Tibial artery (tissue), 4 donors: ENCODE results near the gene SCGN.

ENCODE experiments used
- DNase-seq, 2 donors: peaks; one replicate each; pipeline ENCODE4 v3.0.0-alpha.2; 2019
- H3K27ac ChIP-seq, 2 donors: fragments of 200-600 bp; sonication (generic) in 1 of 2; 1 replicate in 1 of 2; 2 replicates in 1 of 2; pipeline ENCODE4 v1.5.1; 2018 to 2019; ENCODE audit warnings: mild to moderate bottlenecking in 1 of 2
- H3K27me3 ChIP-seq, 2 donors: fragments of 200-600 bp; sonication (generic) in 1 of 2; one replicate each; pipeline versions ENCODE4 v1.5.1 to v1.6.0; 2016 to 2019
- H3K36me3 ChIP-seq, 3 donors: fragments of 200-600 bp; sonication (generic) in 2 of 3; one replicate each; pipeline ENCODE4 v1.5.1; 2016 to 2019; ENCODE audit warnings: mild to moderate bottlenecking in 2 of 3
- H3K4me1 ChIP-seq, 4 donors: fragments of 200-600 bp; sonication (generic) in 2 of 4; 1 replicate in 3 of 4; 2 replicates in 1 of 4; pipeline ENCODE4 v1.5.1; 2016 to 2019
- H3K4me3 ChIP-seq, 2 donors: fragments of 200-600 bp; sonication (generic) in 1 of 2; 1 replicate in 1 of 2; 2 replicates in 1 of 2; pipeline ENCODE4 v1.5.1; 2018 to 2019; ENCODE audit warnings: mild to moderate bottlenecking in 2 of 2
- H3K9me3 ChIP-seq, 3 donors: fragments of 200-600 bp; sonication (generic) in 1 of 3; one replicate each; pipeline ENCODE4 v1.5.1; 2016 to 2019
- intact Hi-C: fragments of 100-400 bp; cut with DNase I; formaldehyde crosslinking; loops from one replicate; pipeline ENCODE4 v1.15.0; 2023; ENCODE audit warnings: low total_unique reads
- TF ChIP-seq, protein P1 (sequence below), 2 experiments: fragments of 200-600 bp in 1 of 2; fragments of 450-650 bp in 1 of 2; IDR thresholded peaks; one replicate each; pipeline ENCODE4 v1.5.1; 2017 to 2019; ENCODE audit warnings: antibody characterized with exemption in 2 of 2, mild to moderate bottlenecking in 1 of 2, moderate library complexity in 1 of 2

Gene SCGN

DNA sequence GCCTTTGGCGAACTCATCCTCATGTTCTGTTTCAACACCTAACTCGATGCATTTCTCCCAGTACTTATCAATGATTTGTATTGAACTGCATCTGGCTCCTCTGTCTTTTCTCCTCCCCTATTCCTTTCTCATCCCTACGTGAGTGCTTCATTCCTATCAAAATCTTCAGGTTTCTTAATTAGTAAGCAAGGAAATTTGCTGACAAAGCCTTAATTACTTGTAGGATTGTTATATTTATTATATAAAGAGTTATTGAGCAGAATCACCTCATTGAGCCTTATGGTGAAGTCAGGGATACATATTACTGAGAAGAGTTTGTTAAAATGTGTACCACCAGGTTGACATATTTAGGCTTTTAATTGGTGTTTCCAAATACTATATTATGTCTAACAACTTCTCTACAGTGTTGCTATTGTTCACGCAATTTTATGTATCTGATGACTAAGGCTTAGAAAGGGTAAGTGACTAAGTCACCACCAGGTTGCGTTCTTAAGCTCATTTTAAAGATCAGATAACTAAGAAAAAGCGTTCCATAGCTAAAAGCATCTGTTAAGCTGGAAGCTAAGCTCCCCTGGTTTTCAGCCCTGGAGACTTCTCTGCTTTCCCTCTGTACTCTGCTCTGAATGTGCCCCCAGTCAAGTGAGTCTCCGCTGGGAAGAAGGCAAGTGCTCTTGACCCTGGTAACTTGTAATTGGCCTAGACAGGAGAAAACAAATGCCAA lies 18.9 kb downstream of the SCGN start:
- intact Hi-C loops, result no loop called here
- TF ChIP-seq, protein P1, sequence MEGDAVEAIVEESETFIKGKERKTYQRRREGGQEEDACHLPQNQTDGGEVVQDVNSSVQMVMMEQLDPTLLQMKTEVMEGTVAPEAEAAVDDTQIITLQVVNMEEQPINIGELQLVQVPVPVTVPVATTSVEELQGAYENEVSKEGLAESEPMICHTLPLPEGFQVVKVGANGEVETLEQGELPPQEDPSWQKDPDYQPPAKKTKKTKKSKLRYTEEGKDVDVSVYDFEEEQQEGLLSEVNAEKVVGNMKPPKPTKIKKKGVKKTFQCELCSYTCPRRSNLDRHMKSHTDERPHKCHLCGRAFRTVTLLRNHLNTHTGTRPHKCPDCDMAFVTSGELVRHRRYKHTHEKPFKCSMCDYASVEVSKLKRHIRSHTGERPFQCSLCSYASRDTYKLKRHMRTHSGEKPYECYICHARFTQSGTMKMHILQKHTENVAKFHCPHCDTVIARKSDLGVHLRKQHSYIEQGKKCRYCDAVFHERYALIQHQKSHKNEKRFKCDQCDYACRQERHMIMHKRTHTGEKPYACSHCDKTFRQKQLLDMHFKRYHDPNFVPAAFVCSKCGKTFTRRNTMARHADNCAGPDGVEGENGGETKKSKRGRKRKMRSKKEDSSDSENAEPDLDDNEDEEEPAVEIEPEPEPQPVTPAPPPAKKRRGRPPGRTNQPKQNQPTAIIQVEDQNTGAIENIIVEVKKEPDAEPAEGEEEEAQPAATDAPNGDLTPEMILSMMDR (IDR thresholded peaks at IDR 0.05), result no peak
- Histone ChIP-seq H3K27me3 (peaks cover 0 to 4% of the 10 kb centered on the region in 2 donors), H3K9me3 (no peaks in the 10 kb centered on the region), H3K4me3 (no peak overlapping the region), H3K4me1 (no peaks in the 10 kb centered on the region), H3K36me3 (no peaks in the 10 kb centered on the region), H3K27ac (no peak overlapping the region)
- no peak for DNase-seq

DNA sequence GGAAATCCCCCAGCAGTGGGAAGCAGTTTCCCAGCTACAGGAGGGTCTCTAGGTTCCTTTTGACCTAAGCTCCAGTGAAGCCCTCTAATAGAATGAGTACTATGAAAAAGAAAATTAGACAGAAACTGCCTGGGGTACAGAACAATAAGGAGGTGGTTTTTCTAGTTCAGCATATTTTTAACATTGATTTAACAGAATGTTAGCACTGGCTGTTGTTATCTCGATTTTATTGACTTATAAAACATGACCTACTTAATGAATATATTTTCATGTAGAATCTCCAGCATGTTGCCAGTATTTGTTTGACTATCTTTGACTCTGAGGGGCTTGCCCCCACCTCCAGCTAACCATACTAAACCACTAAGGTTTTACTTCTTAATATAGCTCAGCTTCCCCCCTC lies 19.6 kb downstream of the SCGN start:
- intact Hi-C loops, result no loop called here
- Histone ChIP-seq H3K36me3 (no peaks in the 10 kb centered on the region), H3K27ac (no peak overlapping the region), H3K9me3 (no peaks in the 10 kb centered on the region), H3K4me3 (no peak overlapping the region), H3K4me1 (no peaks in the 10 kb centered on the region), H3K27me3 (peaks cover 0 to 4% of the 10 kb centered on the region in 2 donors)
- DNase-seq, result no peak
- TF ChIP-seq, protein P1 (IDR thresholded peaks at IDR 0.05), result no peak

DNA sequence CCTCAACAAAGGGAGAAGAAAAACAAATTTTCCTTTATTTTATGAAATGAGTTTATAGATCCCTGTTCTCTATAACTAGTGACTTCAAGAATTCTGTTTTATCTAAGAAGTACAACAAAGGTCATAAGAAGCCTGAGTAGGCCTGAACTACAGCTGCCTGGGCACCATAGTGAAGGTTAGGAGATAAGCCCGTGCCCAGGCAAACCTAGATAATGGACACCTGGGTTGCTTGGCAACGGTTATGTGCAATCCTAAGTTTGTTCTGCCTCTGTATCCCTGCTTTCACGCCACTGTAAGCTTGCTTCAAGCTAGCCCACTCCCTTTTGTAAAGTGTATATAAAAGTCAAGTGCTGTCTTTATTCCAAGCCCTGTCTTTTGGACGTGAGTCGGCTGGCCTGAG lies 23.2 kb downstream of the SCGN start:
- no peaks in the 10 kb centered on the region for H3K9me3 ChIP-seq
- intact Hi-C loops, result no loop called here
- no peak for DNase-seq
- TF ChIP-seq, protein P1 (IDR thresholded peaks at IDR 0.05), result no peak
- H3K27ac ChIP-seq, result no peak overlapping the region
- H3K27me3 ChIP-seq, result peaks cover 0 to 4% of the 10 kb centered on the region in 2 donors
- H3K4me3 ChIP-seq, result no peak overlapping the region
- H3K36me3 ChIP-seq, result no peaks in the 10 kb centered on the region
- H3K4me1 ChIP-seq, result no peaks in the 10 kb centered on the region

DNA sequence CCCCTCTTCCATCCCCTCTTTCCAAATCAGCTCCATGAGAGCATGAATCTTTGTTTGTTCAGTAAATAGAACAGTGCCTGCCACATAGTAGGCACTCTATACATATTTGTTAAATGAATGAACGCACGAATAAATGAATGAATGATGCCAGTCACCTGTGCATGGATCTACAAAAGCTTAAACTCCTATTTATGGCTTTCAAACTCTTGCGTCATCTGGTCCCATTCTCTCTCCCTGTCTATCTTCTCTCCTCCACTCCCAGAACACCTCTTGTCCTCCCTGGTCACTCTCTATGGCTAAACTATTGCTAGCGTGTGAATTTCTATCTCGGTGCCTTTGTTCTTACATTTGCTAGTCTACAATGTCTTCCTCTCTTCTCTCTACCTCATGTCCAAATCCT lies 24.8 kb downstream of the SCGN start:
- Histone ChIP-seq H3K27me3 (peaks cover 0 to 4% of the 10 kb centered on the region in 2 donors), H3K4me3 (no peak overlapping the region), H3K27ac (no peak overlapping the region), H3K4me1 (no peaks in the 10 kb centered on the region), H3K9me3 (no peaks in the 10 kb centered on the region), H3K36me3 (no peaks in the 10 kb centered on the region)
- no peak for DNase-seq
- TF ChIP-seq, protein P1 (IDR thresholded peaks at IDR 0.05), result no peak
- intact Hi-C loops, result no loop called here

DNA sequence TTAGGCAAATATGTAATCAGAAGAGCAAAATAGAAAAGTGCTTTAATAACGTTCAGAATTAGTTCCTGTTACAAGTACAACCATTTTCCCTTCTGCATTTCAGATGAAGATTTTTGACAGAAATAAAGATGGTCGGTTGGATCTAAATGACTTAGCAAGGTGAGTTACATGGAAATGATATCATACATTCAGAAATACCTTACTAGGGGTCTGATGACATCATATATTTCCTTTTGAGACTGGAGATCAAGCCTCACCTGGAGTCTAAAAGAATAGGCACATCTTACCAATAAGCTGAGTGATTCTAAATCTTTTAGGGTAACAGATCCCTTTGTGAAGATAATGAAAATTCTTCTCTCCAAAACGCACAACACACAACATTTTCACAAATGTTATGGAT lies 29.8 kb downstream of the SCGN start:
- intact Hi-C loops, result no loop called here
- no peaks in the 10 kb centered on the region for H3K9me3 ChIP-seq

More for the DNA sequence above, 29.8 kb downstream of the SCGN start:
- Histone ChIP-seq H3K4me3 (no peak overlapping the region), H3K36me3 (no peaks in the 10 kb centered on the region), H3K4me1 (no peaks in the 10 kb centered on the region), H3K27me3 (no peaks in the 10 kb centered on the region), H3K27ac (no peak overlapping the region)
- TF ChIP-seq, protein P1 (IDR thresholded peaks at IDR 0.05), result no peak
- DNase-seq, result no peak
